GM23248 (cell line): ENCODE results near the gene CNTN6. TPM values are rescaled to one million over a fixed set of nuclear protein-coding genes. Genes with fewer than 3 reads are reported as not detected.

Source experiments
- DNase-seq: peaks from one replicate; pipeline ENCODE4 v3.0.0-alpha.2; 2015
- H2AFZ ChIP-seq: fragments of 200-600 bp; sonication (generic); 2 replicates; pipeline ENCODE4 v1.6.1; 2016; ENCODE audit warnings: antibody characterized with exemption
- H3F3A ChIP-seq: fragments of 200-600 bp; sonication (generic); 2 replicates; pipeline ENCODE4 v1.6.1; 2016; ENCODE audit warnings: mild to moderate bottlenecking, antibody characterized with exemption, mixed run types; ENCODE audit not compliant: insufficient read depth
- H3K27ac ChIP-seq: fragments of 200-600 bp; sonication (generic); 2 replicates; pipeline ENCODE4 v1.5.1; 2016; ENCODE audit warnings: mild to moderate bottlenecking
- H3K27me3 ChIP-seq: fragments of 200-600 bp; sonication (generic); replicated peaks from 2 replicates; pipeline ENCODE4 v1.6.1; 2016; ENCODE audit warnings: mild to moderate bottlenecking; ENCODE audit not compliant: insufficient read depth
- H3K36me3 ChIP-seq: fragments of 200-600 bp; sonication (generic); 2 replicates; pipeline ENCODE4 v1.6.1; 2016; ENCODE audit warnings: low read depth, mild to moderate bottlenecking
- H3K4me1 ChIP-seq: fragments of 200-600 bp; sonication (generic); 2 replicates; pipeline ENCODE4 v1.6.1; 2016; ENCODE audit warnings: mild to moderate bottlenecking; ENCODE audit not compliant: insufficient read depth
- H3K4me2 ChIP-seq: fragments of 200-600 bp; sonication (generic); one replicate; pipeline ENCODE4 v1.6.1; 2016; ENCODE audit warnings: mild to moderate bottlenecking; ENCODE audit not compliant: unreplicated experiment
- H3K4me3 ChIP-seq: fragments of 200-600 bp; sonication (generic); 2 replicates; pipeline ENCODE4 v1.5.1; 2016; ENCODE audit warnings: mild to moderate bottlenecking
- H3K79me2 ChIP-seq: fragments of 200-600 bp; sonication (generic); 2 replicates; pipeline ENCODE4 v1.6.1; 2016; ENCODE audit warnings: mild to moderate bottlenecking; ENCODE audit not compliant: insufficient read depth
- H3K9ac ChIP-seq: fragments of 200-600 bp; sonication (generic); 2 replicates; pipeline ENCODE4 v1.6.1; 2016; ENCODE audit warnings: mild to moderate bottlenecking
- H3K9me2 ChIP-seq: fragments of 200-600 bp; sonication (generic); 2 replicates; pipeline ENCODE4 v1.6.1; 2016; ENCODE audit warnings: mixed run types, mild to moderate bottlenecking, moderate library complexity; ENCODE audit not compliant: insufficient read depth
- H3K9me3 ChIP-seq: fragments of 200-600 bp; sonication (generic); one replicate; pipeline ENCODE4 v1.6.1; 2017; ENCODE audit warnings: low read depth
- H4K20me1 ChIP-seq: fragments of 200-600 bp; sonication (generic); 2 replicates; pipeline ENCODE4 v1.6.0; 2016; ENCODE audit not compliant: insufficient read depth
- EZH2 ChIP-seq: fragments of 200-600 bp; sonication (generic); IDR thresholded peaks from 2 replicates; pipeline ENCODE4 v1.6.1; 2018; ENCODE audit warnings: antibody characterized with exemption, mild to moderate bottlenecking; ENCODE audit not compliant: insufficient read depth, poor library complexity, severe bottlenecking
- EZH2phosphoT487 ChIP-seq: fragments of 200-600 bp; sonication (generic); IDR thresholded peaks from 2 replicates; pipeline ENCODE4 v1.6.1; 2018; ENCODE audit warnings: antibody characterized with exemption, moderate library complexity, mild to moderate bottlenecking, low read depth; ENCODE audit not compliant: insufficient read depth
- WGBS, 2 experiments: methylation state at CpG; one replicate each; pipeline ENCODE4 v1.1.6; 2015 to 2017; ENCODE audit warnings: low lambda C conversion rate in 2 of 2, low coverage in 1 of 2; ENCODE audit errors: missing lambda C conversion rate in 2 of 2; 5-methylcytosine and 5-hydroxymethylcytosine counted together
- in situ Hi-C: fragments of 300-500 bp; cut with MboI; formaldehyde crosslinking; loops from 2 replicates; pipeline ENCODE4 v1.15.0; 2020
- polyA plus RNA-seq: library from polyadenylated mRNA; unstranded; fragments of >200 nt; fragmentation: Nextera tagmentation; extraction: Ambion mirVana; gene quantifications from 2 replicates; pipeline ENCODE4 v1.2.1, GENCODE V29; 2016
- total RNA-seq: library from RNA; depleted of rRNA; stranded (reverse); fragments of >200 nt; shearing (Covaris generic); gene quantifications from 2 replicates; pipeline ENCODE4 v1.2.3, GENCODE V29; 2014

CNTN6 gene
- total and polyA plus RNA-seq, 2 experiments from 2014 or later, result not detected

DNA sequence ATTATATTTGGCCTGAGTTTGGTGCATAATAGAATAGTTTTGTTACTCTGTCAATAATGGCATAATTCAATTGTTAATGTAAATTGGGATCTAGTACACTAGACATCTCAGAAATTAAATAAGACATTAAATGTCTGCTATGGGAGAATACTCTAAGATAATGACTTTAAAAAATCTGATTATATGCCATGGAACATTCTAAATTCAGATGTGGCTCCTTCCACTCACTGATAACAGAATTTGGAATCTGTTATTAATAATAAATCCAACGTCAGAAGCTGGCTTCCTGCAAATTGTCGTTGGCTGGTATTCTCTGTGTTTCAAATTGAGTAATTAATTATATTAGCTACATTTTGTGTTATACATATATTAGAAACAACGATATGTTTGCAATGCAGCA lies 258.1 kb downstream of the CNTN6 start:
- no peak for DNase-seq
- H3K4me3 ChIP-seq, result no peak overlapping the region
- H3F3A ChIP-seq, result no peaks in the 10 kb centered on the region
- H3K36me3 ChIP-seq, result no peaks in the 10 kb centered on the region
- H3K4me2 ChIP-seq, result no peak overlapping the region
- no peaks in the 10 kb centered on the region for H3K79me2 ChIP-seq
- no peak for TF ChIP-seq EZH2phosphoT487
- no peak for TF ChIP-seq EZH2
- no peaks in the 10 kb centered on the region for H3K9me3 ChIP-seq
- no peaks in the 10 kb centered on the region for H3K9me2 ChIP-seq
- no peak overlapping the region for H2AFZ ChIP-seq
- H3K27me3 ChIP-seq, result no peaks in the 10 kb centered on the region
- H3K9ac ChIP-seq, result no peak overlapping the region
- no peaks in the 10 kb centered on the region for H3K4me1 ChIP-seq
- H3K27ac ChIP-seq, result no peak overlapping the region
- in situ Hi-C loops, result no loop called here
- WGBS, 2 experiments, result 27 to 34% methylated on average over 3 of the region's 3 CpGs
- H4K20me1 ChIP-seq, result no peaks in the 10 kb centered on the region

- no peaks in the 10 kb centered on the region for H3K36me3 ChIP-seq
- no peaks in the 10 kb centered on the region for H3K4me1 ChIP-seq
- no peaks in the 10 kb centered on the region for H4K20me1 ChIP-seq
- WGBS, 2 experiments, result 56 to 58% methylated on average over 3 of the region's 3 CpGs
- DNase-seq, result no peak
- TF ChIP-seq EZH2phosphoT487 (no peak), EZH2 (no peak)
- no peak overlapping the region for H3K4me2 ChIP-seq
- no peak overlapping the region for H3K27ac ChIP-seq
- H3K9me3 ChIP-seq, result no peaks in the 10 kb centered on the region
- no peaks in the 10 kb centered on the region for H3K9me2 ChIP-seq
- no peaks in the 10 kb centered on the region for H3K79me2 ChIP-seq
- H3K4me3 ChIP-seq, result no peak overlapping the region
- H2AFZ ChIP-seq, result no peak overlapping the region
- in situ Hi-C loops, result no loop called here
- no peaks in the 10 kb centered on the region for H3F3A ChIP-seq
- H3K27me3 ChIP-seq, result no peaks in the 10 kb centered on the region
- H3K9ac ChIP-seq, result no peak overlapping the region
Observed at GRCh38 chr3:1355691-1356090, 262.9 kb downstream of the CNTN6 start.

- WGBS, 2 experiments, result 59 to 62% methylated on average over 3 of the region's 3 CpGs
Observed at GRCh38 chr3:1356101-1356500, 263.3 kb downstream of the CNTN6 start.

DNA sequence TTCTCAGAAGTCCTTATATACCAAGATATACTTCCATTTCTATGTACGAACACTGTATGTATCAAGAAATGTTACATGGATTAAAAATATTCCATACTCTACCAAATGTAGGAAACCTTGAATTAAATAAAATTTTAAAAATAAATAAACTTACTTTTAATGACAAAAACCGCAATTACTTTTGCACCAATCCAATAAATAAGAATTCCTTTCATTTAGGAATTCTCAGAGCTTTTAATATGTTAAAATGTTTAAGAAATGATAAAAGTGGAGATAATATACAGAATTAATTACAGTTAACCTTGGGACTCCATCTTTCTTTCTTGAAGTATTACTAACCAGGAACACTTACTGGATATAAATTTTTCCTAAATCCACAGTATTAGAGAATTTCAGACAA lies 272.7 kb downstream of the CNTN6 start:
- Histone ChIP-seq H3K4me3 (no peak overlapping the region), H3K4me2 (no peak overlapping the region), H3K9me2 (no peaks in the 10 kb centered on the region), H3K27me3 (no peaks in the 10 kb centered on the region), H3K9me3 (no peaks in the 10 kb centered on the region), H3K27ac (no peak overlapping the region), H4K20me1 (no peaks in the 10 kb centered on the region), H3K79me2 (no peaks in the 10 kb centered on the region), H3F3A (no peaks in the 10 kb centered on the region), H3K9ac (no peak overlapping the region), H2AFZ (no peak overlapping the region), H3K4me1 (no peaks in the 10 kb centered on the region), H3K36me3 (no peaks in the 10 kb centered on the region)
- TF ChIP-seq EZH2 (no peak), EZH2phosphoT487 (no peak)
- no peak for DNase-seq
- in situ Hi-C loops, result no loop called here
- 45 to 48% methylated on average over 2 of the region's 2 CpGs for WGBS, 2 experiments

More at GRCh38 chr3:1356101-1356500, 263.3 kb downstream of the CNTN6 start:
- in situ Hi-C loops, result no loop called here
- Histone ChIP-seq H3K9me3 (no peaks in the 10 kb centered on the region), H2AFZ (no peak overlapping the region), H3F3A (no peaks in the 10 kb centered on the region), H3K79me2 (no peaks in the 10 kb centered on the region), H3K4me1 (no peaks in the 10 kb centered on the region), H3K4me2 (no peak overlapping the region), H3K9ac (no peak overlapping the region), H4K20me1 (no peaks in the 10 kb centered on the region), H3K36me3 (no peaks in the 10 kb centered on the region), H3K27me3 (no peaks in the 10 kb centered on the region), H3K4me3 (no peak overlapping the region), H3K27ac (no peak overlapping the region), H3K9me2 (no peaks in the 10 kb centered on the region)
- DNase-seq, result no peak
- no peak for TF ChIP-seq EZH2phosphoT487
- no peak for TF ChIP-seq EZH2

GRCh38 chr3:1374471-1374870 lies 281.6 kb downstream of the CNTN6 start:
- H3K9me2 ChIP-seq, result no peaks in the 10 kb centered on the region
- H3K4me2 ChIP-seq, result no peak overlapping the region
- H3K79me2 ChIP-seq, result no peaks in the 10 kb centered on the region
- H4K20me1 ChIP-seq, result no peaks in the 10 kb centered on the region
- H3F3A ChIP-seq, result no peaks in the 10 kb centered on the region
- in situ Hi-C loops, result no loop called here
- no peak overlapping the region for H2AFZ ChIP-seq
- no peaks in the 10 kb centered on the region for H3K27me3 ChIP-seq
- TF ChIP-seq EZH2phosphoT487 (no peak), EZH2 (no peak)
- no peaks in the 10 kb centered on the region for H3K9me3 ChIP-seq
- H3K9ac ChIP-seq, result no peak overlapping the region
- no peak overlapping the region for H3K27ac ChIP-seq
- no peaks in the 10 kb centered on the region for H3K36me3 ChIP-seq
- no peak overlapping the region for H3K4me3 ChIP-seq
- H3K4me1 ChIP-seq, result no peaks in the 10 kb centered on the region
- 25 to 32% methylated on average over 2 of the region's 2 CpGs for WGBS, 2 experiments
- no peak for DNase-seq
